Cardiac fibroblast (primary cell): ENCODE data around the gene C11orf91.

Source experiments
- DNase-seq, 2 donors: peaks; one replicate each; pipeline versions ENCODE4 v3.0.0 to v3.0.0-alpha.2; 2010; ENCODE audit warnings: low read depth in 2 of 2
- H3K4me3 ChIP-seq, 2 donors: replicated peaks in 1 of 2; 1 replicate in 1 of 2; 2 replicates in 1 of 2; pipeline ENCODE4 v1.5.1; 2011; ENCODE audit warnings: low read depth in 2 of 2, low read length in 2 of 2, mild to moderate bottlenecking in 2 of 2, moderate library complexity in 1 of 2
- CTCF ChIP-seq: IDR thresholded peaks from one replicate; pipeline ENCODE4 v1.5.1; 2011; ENCODE audit warnings: low read depth, mild to moderate bottlenecking, low read length, inconsistent platforms

C11orf91 gene

GRCh38 chr11:33651555-33651954, 49.1 kb downstream of the C11orf91 start:
- DNase-seq: no peak
- no peak for TF ChIP-seq CTCF
- no peak overlapping the region for H3K4me3 ChIP-seq

DNA sequence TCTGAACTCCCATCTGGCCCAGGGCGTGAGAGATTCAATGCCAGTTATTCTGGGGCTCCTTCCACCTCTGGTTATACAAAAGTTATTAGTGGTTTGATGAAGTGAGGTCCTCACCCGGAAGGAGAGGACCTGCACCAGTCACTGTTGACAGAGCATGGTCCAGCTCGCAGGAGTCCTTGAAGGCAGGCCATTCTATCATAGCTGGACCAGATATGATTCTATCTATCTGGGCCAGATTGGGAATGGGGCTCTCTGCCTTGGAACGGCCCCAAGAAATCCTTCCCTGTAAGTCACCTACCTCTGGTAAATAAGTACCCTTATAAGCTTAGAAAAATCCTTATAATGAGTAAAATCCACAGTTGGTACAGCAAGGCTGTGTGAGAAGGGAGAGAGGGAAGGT, 50.7 kb downstream of the C11orf91 start:
- no peak overlapping the region for H3K4me3 ChIP-seq
- DNase-seq: no peak
- no peak for TF ChIP-seq CTCF
